Measurements from ENCODE around the gene NCKAP5.

DNA sequence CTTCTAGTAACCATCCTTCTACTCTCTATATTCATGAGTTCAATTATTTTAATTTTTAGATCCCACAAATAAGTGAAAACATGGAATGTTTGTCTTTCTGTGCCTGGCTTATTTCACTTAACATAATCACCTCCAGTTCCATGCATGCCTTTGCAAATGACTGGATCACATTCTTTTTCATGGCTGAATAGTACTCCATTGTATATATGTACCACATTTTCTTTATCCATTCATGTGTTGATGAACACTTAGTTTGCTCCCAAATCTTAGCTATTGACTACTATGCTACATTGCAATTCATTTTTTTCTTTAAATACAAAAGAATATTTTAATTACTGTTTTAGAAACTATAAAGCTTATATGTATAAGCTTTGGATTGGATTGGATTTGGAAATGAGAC, 657.8 kb downstream of the NCKAP5 start:
- TF ChIP-seq, protein P1, sequence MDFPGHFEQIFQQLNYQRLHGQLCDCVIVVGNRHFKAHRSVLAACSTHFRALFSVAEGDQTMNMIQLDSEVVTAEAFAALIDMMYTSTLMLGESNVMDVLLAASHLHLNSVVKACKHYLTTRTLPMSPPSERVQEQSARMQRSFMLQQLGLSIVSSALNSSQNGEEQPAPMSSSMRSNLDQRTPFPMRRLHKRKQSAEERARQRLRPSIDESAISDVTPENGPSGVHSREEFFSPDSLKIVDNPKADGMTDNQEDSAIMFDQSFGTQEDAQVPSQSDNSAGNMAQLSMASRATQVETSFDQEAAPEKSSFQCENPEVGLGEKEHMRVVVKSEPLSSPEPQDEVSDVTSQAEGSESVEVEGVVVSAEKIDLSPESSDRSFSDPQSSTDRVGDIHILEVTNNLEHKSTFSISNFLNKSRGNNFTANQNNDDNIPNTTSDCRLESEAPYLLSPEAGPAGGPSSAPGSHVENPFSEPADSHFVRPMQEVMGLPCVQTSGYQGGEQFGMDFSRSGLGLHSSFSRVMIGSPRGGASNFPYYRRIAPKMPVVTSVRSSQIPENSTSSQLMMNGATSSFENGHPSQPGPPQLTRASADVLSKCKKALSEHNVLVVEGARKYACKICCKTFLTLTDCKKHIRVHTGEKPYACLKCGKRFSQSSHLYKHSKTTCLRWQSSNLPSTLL (IDR thresholded peaks at IDR 0.05): no peak
- no peak for TF ChIP-seq POLR2A (conservative IDR thresholded peaks at IDR 0.05)
- TF ChIP-seq, protein P2, sequence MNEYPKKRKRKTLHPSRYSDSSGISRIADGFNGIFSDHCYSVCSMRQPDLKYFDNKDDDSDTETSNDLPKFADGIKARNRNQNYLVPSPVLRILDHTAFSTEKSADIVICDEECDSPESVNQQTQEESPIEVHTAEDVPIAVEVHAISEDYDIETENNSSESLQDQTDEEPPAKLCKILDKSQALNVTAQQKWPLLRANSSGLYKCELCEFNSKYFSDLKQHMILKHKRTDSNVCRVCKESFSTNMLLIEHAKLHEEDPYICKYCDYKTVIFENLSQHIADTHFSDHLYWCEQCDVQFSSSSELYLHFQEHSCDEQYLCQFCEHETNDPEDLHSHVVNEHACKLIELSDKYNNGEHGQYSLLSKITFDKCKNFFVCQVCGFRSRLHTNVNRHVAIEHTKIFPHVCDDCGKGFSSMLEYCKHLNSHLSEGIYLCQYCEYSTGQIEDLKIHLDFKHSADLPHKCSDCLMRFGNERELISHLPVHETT (CRISPR knock-in tag; conservative IDR thresholded peaks at IDR 0.05 in 1 of 2, IDR thresholded peaks at IDR 0.05 in 1 of 2): no peak

All from K562 (cell line).